B cell (primary cell): ENCODE results near the gene KAT14. TPM values are rescaled to one million over a fixed set of nuclear protein-coding genes. Genes with fewer than 3 reads are reported as not detected.
"Not testable (repeated sequence)": the region's sequence is repeated elsewhere in the genome, so short reads cannot be mapped to it uniquely, and the experiment has no call there.

Source experiments
- ATAC-seq: fragments of 200-7000 bp; cut with Tn5 transposase; one replicate; pipeline ENCODE4 v1.10.0; 2021; ENCODE audit warnings: low read depth, mild to moderate bottlenecking, moderate number of reproducible peaks, moderate library complexity
- CTCF ChIA-PET: fragments of 350-600 bp; sonication (Branson Sonifier 250); formaldehyde crosslinking; loops from one replicate; lab custom pipeline; 2021; ENCODE audit warnings: antibody characterized with exemption, inconsistent platforms; lab: Charles Lee
- POLR2A ChIA-PET: fragments of 350-600 bp; sonication (Branson Sonifier 250); formaldehyde crosslinking; loops from one replicate; lab custom pipeline; 2021; ENCODE audit warnings: antibody characterized with exemption; lab: Charles Lee
- DNase-seq: peaks from one replicate; pipeline ENCODE4 v3.0.0; 2013
- H2AFZ ChIP-seq: 2 replicates; pipeline ENCODE4 v1.6.1; 2012; ENCODE audit warnings: mild to moderate bottlenecking, low read depth, low read length; ENCODE audit not compliant: insufficient read depth, poor library complexity, severe bottlenecking
- H3K27ac ChIP-seq, 2 donors: 1 replicate in 1 of 2; 2 replicates in 1 of 2; pipeline ENCODE4 v1.5.1; 2012 to 2013; ENCODE audit warnings: low read length in 2 of 2, mild to moderate bottlenecking in 2 of 2, moderate library complexity in 1 of 2
- H3K27me3 ChIP-seq, 4 experiments: fragments of 200-600 bp in 1 of 4; sonication (generic) in 1 of 4; replicated peaks in 1 of 4; 1 replicate in 2 of 4; 2 replicates in 2 of 4; pipeline versions ENCODE4 v1.6.1 to v1.7.0; 2013 to 2016; ENCODE audit warnings: low read length in 3 of 4, mild to moderate bottlenecking in 2 of 4, mixed read lengths in 1 of 4, moderate library complexity in 1 of 4; ENCODE audit not compliant: insufficient read depth in 4 of 4, control insufficient read depth in 3 of 4; ENCODE audit errors: control extremely low read depth in 1 of 4
- H3K36me3 ChIP-seq, 2 experiments: replicated peaks in 1 of 2; 1 replicate in 1 of 2; 2 replicates in 1 of 2; pipeline versions ENCODE4 v1.6.1 to v1.7.1; 2013; ENCODE audit warnings: low read length in 1 of 2; ENCODE audit not compliant: insufficient read depth in 2 of 2, control insufficient read depth in 1 of 2; ENCODE audit errors: control extremely low read depth in 1 of 2, extremely low read depth in 1 of 2
- H3K4me1 ChIP-seq, 2 donors: fragments of 200-600 bp in 1 of 2; sonication (generic) in 1 of 2; 1 replicate in 1 of 2; 2 replicates in 1 of 2; pipeline versions ENCODE4 v1.5.1 to v1.6.1; 2013 to 2017; ENCODE audit warnings: low read length in 2 of 2; ENCODE audit not compliant: control insufficient read depth in 2 of 2, insufficient read depth in 2 of 2
- H3K4me2 ChIP-seq: replicated peaks from 2 replicates; pipeline ENCODE3; 2012; ENCODE audit warnings: mild to moderate bottlenecking, low read depth, low read length; ENCODE audit not compliant: poor library complexity, severe bottlenecking
- H3K4me3 ChIP-seq, 5 experiments: fragments of 200-600 bp in 1 of 5; sonication (generic) in 1 of 5; 1 replicate in 3 of 5; 2 replicates in 2 of 5; pipeline versions ENCODE4 v1.5.1 to v1.7.0; 2011 to 2016; ENCODE audit warnings: low read length in 4 of 5, mild to moderate bottlenecking in 4 of 5, low read depth in 2 of 5, control low read depth in 1 of 5, moderate library complexity in 1 of 5; ENCODE audit not compliant: insufficient read depth in 1 of 5; ENCODE audit errors: control extremely low read depth in 1 of 5, extremely low read depth in 1 of 5
- H3K79me2 ChIP-seq: fragments of 200-600 bp; sonication (generic); one replicate; pipeline ENCODE4 v1.6.0; 2016; ENCODE audit warnings: low read length; ENCODE audit not compliant: control insufficient read depth, insufficient read depth
- H3K9ac ChIP-seq: fragments of 200-600 bp; sonication (generic); 2 replicates; pipeline ENCODE4 v1.6.1; 2017; ENCODE audit warnings: mild to moderate bottlenecking, low read length, moderate library complexity
- H3K9me3 ChIP-seq, 3 donors: one replicate each; pipeline versions ENCODE4 v1.6.1 to v1.7.1; 2013; ENCODE audit warnings: low read length in 2 of 3; ENCODE audit not compliant: control insufficient read depth in 2 of 3, insufficient read depth in 1 of 3; ENCODE audit errors: control extremely low read depth in 1 of 3
- H4K20me1 ChIP-seq: 2 replicates; pipeline ENCODE4 v1.6.0; 2012; ENCODE audit warnings: mild to moderate bottlenecking, low read length; ENCODE audit not compliant: insufficient read depth, control insufficient read depth, poor library complexity, severe bottlenecking
- H3K27ac Mint-ChIP-seq: one replicate; pipeline ENCODE4 v1.8.0; 2021; ENCODE audit warnings: mixed read lengths
- H3K27me3 Mint-ChIP-seq: one replicate; pipeline ENCODE4 v1.8.0; 2021; ENCODE audit warnings: mixed read lengths
- H3K4me1 Mint-ChIP-seq: one replicate; pipeline ENCODE4 v1.8.0; 2021; ENCODE audit warnings: mixed read lengths
- H3K4me3 Mint-ChIP-seq: one replicate; pipeline ENCODE4 v1.8.0; 2021; ENCODE audit warnings: mixed read lengths
- H3K9me3 Mint-ChIP-seq: one replicate; pipeline ENCODE4 v1.8.0; 2022; ENCODE audit warnings: mixed read lengths; ENCODE audit not compliant: insufficient read depth
- CTCF ChIP-seq: fragments of 200-600 bp; IDR thresholded peaks from one replicate; pipeline ENCODE4 v1.8.0; 2022; ENCODE audit warnings: antibody characterized with exemption, mild to moderate bottlenecking
- EZH2 ChIP-seq: IDR thresholded peaks from 2 replicates; pipeline ENCODE4 v1.6.1; 2012; ENCODE audit warnings: borderline replicate concordance, low read depth, mild to moderate bottlenecking, moderate library complexity, low read length; ENCODE audit not compliant: insufficient read depth, poor library complexity, severe bottlenecking
- WGBS: methylation state at CpG from one replicate; pipeline ENCODE4 v1.1.5; 2013; ENCODE audit warnings: missing lambda C conversion rate; ENCODE audit not compliant: insufficient coverage; 5-methylcytosine and 5-hydroxymethylcytosine counted together
- intact Hi-C: fragments of 100-400 bp; cut with micrococcal nuclease; formaldehyde crosslinking; loops from one replicate; pipeline ENCODE4 v1.10.0; 2022
- polyA plus RNA-seq: library from polyadenylated mRNA; depleted of rRNA; stranded (reverse); fragments of >200 nt; gene quantifications from 2 replicates; pipeline ENCODE4 v1.2.3, GENCODE V29; 2012
- total RNA-seq, 2 donors: library from RNA; stranded (reverse); fragments of 120-200 nt in 1 of 2; gene quantifications; 1 replicate in 1 of 2; 2 replicates in 1 of 2; pipeline versions ENCODE4 v1.2.3 to v1.2.4, GENCODE V29; 2013 to 2022

The KAT14 gene
- total and polyA plus RNA-seq, 2 donors (not counting 1 experiment from before 2014, with no cell fraction given): 7.9 to 15.5 TPM

DNA sequence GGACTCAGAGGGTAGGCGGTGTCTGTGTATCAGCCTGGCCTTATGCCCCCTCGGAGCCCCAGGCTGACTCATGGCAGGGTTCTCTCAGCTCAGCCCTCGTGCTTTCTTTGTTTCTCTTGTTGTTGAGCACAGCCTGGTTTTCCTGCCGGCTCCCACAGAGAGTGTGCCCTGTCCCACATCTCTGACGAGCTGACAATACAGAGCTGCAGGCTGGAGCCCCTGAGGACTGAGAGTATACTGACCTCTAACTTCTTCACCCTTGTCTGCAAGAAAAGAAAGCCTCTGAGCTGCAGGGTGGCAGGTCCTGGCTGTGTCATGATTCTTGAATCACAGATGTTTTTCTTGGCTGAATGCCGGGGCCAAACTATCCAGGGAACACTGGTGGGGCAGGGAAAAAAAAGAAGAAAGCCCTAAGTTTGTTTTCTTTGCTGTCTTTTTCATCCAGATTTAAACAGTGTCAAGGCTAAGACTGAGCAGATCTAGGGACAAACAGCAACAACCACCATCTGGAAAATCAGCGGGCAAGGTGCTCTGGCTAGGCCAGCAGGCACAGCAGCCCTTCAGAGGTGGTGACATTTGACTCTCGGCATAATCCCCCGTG is 87.4 kb downstream of the KAT14 start:
- H3K9me3 Mint-ChIP-seq: no peaks in the 10 kb centered on the region
- POLR2A ChIA-PET: no interaction called here
- no peak overlapping the region for H3K4me3 Mint-ChIP-seq
- no peaks in the 10 kb centered on the region for H3K9me3 ChIP-seq
- H4K20me1 ChIP-seq: no peaks in the 10 kb centered on the region
- no peak for TF ChIP-seq EZH2
- TF ChIP-seq CTCF: no peak
- no peaks in the 10 kb centered on the region for H3K4me1 Mint-ChIP-seq
- WGBS: 66% methylated on average over 8 of the region's 9 CpGs
- H3K9ac ChIP-seq: no peak overlapping the region
- DNase-seq (no peak), ATAC-seq (no peak)
- intact Hi-C loops: no loop called here
- no peak overlapping the region for H3K4me3 ChIP-seq
- no peak overlapping the region for H2AFZ ChIP-seq
- no peak overlapping the region for H3K27ac ChIP-seq
- H3K79me2 ChIP-seq: no peaks in the 10 kb centered on the region
- H3K27me3 ChIP-seq: peaks cover 0 to 4% (median 1%) of the 10 kb centered on the region in 4 experiments
- H3K27me3 Mint-ChIP-seq: peaks cover 20% of the 10 kb centered on the region
- no peaks in the 10 kb centered on the region for H3K36me3 ChIP-seq
- no peak overlapping the region for H3K27ac Mint-ChIP-seq
- CTCF ChIA-PET: no interaction called here
- H3K4me1 ChIP-seq: no peaks in the 10 kb centered on the region
- no peak overlapping the region for H3K4me2 ChIP-seq

GRCh38 chr20:18225632-18226031 is 88.0 kb downstream of the KAT14 start:
- H3K27ac ChIP-seq: no peak overlapping the region
- WGBS: 100% methylated on average over 3 of the region's 4 CpGs
- no peak overlapping the region for H2AFZ ChIP-seq
- no peak overlapping the region for H3K27ac Mint-ChIP-seq
- H3K4me3 ChIP-seq: no peak overlapping the region
- H3K79me2 ChIP-seq: no peaks in the 10 kb centered on the region
- H3K9me3 Mint-ChIP-seq: no peaks in the 10 kb centered on the region
- ChIA-PET CTCF (no interaction called here), POLR2A (no interaction called here)
- DNase-seq (no peak), ATAC-seq (no peak)
- peaks cover 20% of the 10 kb centered on the region for H3K27me3 Mint-ChIP-seq
- TF ChIP-seq CTCF: no peak
- TF ChIP-seq EZH2: no peak
- H3K36me3 ChIP-seq: no peaks in the 10 kb centered on the region
- H3K9ac ChIP-seq: no peak overlapping the region
- intact Hi-C loops: no loop called here
- no peak overlapping the region for H3K4me3 Mint-ChIP-seq
- no peaks in the 10 kb centered on the region for H3K4me1 Mint-ChIP-seq
- H3K4me2 ChIP-seq: no peak overlapping the region
- H3K4me1 ChIP-seq: no peaks in the 10 kb centered on the region
- H3K27me3 ChIP-seq: peaks cover 0 to 4% (median 1%) of the 10 kb centered on the region in 4 experiments
- no peaks in the 10 kb centered on the region for H3K9me3 ChIP-seq
- H4K20me1 ChIP-seq: no peaks in the 10 kb centered on the region

- H4K20me1 ChIP-seq, H3K9me3 Mint-ChIP-seq, H3K4me1 Mint-ChIP-seq, H3K27me3 ChIP-seq, H2AFZ ChIP-seq, H3K9ac ChIP-seq, intact Hi-C loops, H3K4me3 Mint-ChIP-seq, H3K4me2 ChIP-seq, ATAC-seq, POLR2A ChIA-PET, H3K36me3 ChIP-seq, H3K79me2 ChIP-seq, H3K4me3 ChIP-seq, H3K27ac ChIP-seq, CTCF ChIA-PET, H3K27ac Mint-ChIP-seq, H3K4me1 ChIP-seq, DNase-seq, H3K9me3 ChIP-seq: not testable (repeated sequence)
- peaks cover 11% of the 10 kb centered on the region for H3K27me3 Mint-ChIP-seq
- WGBS: 96% methylated on average over 28 of the region's 28 CpGs
Measured at GRCh38 chr20:18226741-18227140, 89.1 kb downstream of the KAT14 start.
